Amniotic epithelial cell (primary cell): ENCODE data around the gene SAYSD1.

Experiments used
- DNase-seq: peaks from one replicate; pipeline ENCODE4 v3.0.0-alpha.2; 2010; ENCODE audit warnings: low read depth

SAYSD1 gene

DNA sequence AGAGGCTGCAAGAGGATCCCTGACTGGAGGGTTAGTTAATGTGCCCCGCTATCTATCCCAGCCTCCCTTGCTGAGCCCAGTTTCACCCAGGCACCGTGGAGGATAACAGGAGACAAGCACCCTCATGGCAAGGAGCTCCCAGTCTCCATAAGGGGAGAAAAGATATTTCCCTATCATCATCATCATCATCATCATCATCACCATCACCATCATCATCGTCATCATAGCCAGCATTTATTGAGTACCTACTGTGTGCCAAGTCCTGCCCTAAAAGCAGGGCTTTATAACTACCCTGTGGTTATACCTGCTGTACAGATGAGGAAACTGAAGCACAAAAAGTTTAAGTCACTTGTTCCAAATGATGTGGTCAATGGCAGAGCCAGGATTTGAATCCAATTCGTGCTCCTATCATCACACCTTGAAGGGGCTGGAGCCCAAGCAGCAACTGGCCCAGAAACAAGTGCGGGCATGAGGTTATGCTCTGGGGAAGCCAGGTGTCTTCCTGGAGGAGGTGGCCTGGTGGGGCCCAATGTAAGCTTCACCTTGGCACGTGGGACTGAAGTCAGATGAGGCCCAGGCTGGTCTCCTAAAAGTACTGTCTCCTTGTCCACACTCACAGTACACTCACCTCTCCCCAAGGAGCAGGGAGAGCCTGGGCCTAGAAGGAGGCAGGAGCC is 56.4 kb downstream of the SAYSD1 start:
- no peak for DNase-seq

DNA sequence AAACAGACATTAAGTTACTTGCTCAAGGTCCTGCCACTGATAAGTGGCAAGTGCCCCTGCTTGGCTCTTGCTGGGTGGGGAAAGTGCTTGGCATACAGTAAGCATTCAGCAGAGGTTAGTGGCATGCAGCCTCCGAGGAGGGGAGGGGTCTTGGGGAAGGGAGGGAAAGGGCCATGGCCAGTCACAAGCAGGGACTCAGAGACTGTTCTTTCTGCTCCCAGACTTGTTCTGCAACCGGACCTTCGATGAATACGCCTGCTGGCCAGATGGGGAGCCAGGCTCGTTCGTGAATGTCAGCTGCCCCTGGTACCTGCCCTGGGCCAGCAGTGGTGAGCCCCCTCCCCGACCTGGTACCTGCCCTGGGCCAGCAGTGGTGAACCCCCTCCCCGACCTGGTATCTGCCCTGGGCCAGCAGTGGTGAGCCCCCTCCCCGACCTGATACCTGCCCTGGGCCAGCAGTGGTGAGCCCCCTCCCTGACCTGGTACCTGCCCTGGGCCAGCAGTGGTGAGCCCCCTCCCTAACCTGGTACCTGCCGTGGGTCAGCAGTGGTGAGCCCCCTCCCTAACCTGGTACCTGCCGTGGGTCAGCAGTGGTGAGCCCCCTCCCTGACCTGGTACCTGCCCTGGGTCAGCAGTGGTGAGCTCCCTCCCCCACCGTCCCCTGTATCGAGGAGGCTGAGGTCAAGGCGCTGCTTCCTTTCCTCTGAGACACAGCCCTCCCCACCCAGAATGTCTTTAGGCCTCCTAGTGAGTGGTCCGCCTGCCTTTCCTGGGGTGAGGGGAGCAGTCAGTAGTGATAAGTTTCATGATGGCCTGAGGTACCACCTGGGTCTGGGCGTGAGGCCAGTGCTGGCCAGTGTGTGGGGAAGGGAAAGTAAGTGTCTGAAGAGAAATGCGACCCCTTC is 57.5 kb downstream of the SAYSD1 start:
- no peak for DNase-seq

DNA sequence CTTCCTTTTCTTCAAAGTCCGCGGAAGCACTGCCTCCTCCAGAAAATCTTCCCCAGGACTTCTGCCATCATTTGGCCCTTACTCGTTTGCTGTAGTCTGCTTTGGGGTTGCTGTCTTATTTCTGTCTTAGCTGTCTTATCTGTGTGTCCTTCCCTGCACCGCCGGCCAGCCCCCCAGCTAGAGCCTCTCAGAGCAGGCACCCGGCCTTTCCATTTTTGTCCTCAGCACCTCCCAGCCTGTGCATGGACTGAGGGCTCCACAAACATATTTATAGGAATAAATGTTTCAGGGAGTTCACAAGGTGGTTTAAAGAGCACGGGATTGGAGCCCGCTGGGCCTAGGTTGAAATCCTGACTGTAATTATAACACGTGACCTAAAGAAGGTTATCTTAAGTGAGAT is 58.3 kb downstream of the SAYSD1 start:
- no peak for DNase-seq

DNA sequence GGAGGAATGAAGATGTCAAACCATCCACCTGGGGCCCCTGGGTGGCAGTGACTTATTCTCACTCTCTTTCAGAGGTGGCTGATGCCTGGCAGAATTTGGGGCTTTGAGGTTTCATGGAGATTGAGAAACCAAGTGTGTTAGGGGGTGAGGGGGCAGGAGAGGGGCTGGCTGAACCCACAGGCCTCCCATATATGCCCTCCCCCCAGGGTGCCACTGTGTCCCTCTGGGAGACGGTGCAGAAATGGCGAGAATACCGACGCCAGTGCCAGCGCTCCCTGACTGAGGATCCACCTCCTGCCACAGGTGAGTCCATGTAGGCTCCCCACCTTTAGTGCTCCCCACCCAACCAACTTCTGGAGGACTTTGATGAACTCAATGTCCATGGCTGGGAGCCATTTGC is 58.8 kb downstream of the SAYSD1 start:
- no peak for DNase-seq

DNA sequence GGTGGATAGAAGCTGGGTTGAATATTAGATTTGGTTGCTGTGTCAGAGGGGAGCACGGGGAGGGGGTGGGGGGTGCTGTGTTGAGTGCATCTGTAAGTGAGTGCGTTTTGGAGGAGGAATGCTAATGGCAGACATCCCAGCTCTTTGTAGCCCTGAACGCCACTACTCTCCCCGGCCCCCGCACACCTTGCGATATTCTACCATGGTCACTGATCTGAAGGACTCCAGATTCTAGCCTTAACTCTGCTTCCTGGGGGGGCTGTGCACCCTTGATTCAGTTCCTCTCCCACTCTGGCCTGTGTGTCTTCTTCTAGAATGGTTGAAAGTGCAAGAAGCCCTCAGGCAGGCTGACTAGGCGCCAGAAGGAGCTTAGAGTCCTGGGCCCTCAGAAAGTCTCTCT is 59.3 kb downstream of the SAYSD1 start:
- DNase-seq = no peak

DNA sequence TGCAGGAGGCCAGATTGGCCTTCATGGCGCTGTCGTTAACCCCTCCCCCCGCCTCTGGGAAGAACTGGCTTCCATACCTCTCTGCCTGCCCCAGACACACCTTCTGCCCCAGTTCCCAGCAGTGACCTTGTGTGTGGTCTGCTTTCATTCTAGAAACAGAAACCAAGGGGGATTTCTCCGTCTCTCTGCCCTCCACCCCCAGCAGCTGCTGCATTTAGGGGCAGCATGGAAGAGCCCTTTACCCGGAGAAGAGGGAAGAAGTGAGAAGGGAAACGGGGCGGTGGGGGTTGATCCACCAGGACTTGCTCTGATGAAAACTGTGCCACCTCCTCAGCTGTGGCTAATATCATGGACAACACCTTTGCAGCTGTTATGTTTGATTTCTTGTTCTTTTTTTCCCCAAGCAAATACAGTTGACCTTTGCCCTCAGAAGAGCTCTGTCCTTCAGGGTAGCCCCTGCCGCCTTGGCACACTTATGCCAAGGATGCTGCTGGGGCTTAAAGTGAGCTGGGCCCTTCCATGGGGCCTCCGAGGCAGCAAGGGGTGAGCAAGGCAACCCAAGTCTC is 60.3 kb downstream of the SAYSD1 start:
- no peak for DNase-seq
